PC-3 (cell line): ENCODE results near the gene SPEM3. TPM values are rescaled to one million over a fixed set of nuclear protein-coding genes. Genes with fewer than 3 reads are reported as not detected.

ENCODE experiments used
- ATAC-seq: fragments of 200-7000 bp; cut with Tn5 transposase; 2 replicates; pipeline ENCODE4 v1.9.1; 2020; ENCODE audit warnings: mild to moderate bottlenecking, moderate library complexity
- BruUV-seq: library from RNA; stranded (reverse); fragments of 400-500 nt; replicated peaks from 2 replicates; lab custom pipeline; 2021; lab: Mats Ljungman, UMichigan
- CTCF ChIA-PET: fragments of 300-600 bp; sonication (Branson Sonifier 250); formaldehyde crosslinking; loops from one replicate; lab custom pipeline; 2022; ENCODE audit warnings: antibody characterized with exemption; lab: Charles Lee
- POLR2A ChIA-PET: fragments of 300-600 bp; sonication (Branson Sonifier 250); formaldehyde crosslinking; loops from one replicate; lab custom pipeline; 2022; ENCODE audit warnings: antibody characterized with exemption; ENCODE audit not compliant: unreplicated experiment; lab: Charles Lee
- DNase-seq: peaks from one replicate; pipeline ENCODE4 v3.0.0-alpha.2; 2015
- H2AFZ ChIP-seq: fragments of 300-600 bp; sonication (generic); 2 replicates; pipeline ENCODE4 v1.6.0; 2016; ENCODE audit warnings: antibody characterized with exemption, low read length
- H3F3A ChIP-seq: fragments of 300-600 bp; sonication (generic); one replicate; pipeline ENCODE4 v1.6.0; 2017; ENCODE audit warnings: antibody characterized with exemption, low read length, control low read depth, mild to moderate bottlenecking; ENCODE audit not compliant: unreplicated experiment
- H3K27ac ChIP-seq: fragments of 300-600 bp; sonication (generic); 2 replicates; pipeline ENCODE4 v1.5.1; 2016; ENCODE audit warnings: mild to moderate bottlenecking, low read length
- H3K27me3 ChIP-seq: fragments of 300-600 bp; sonication (generic); 2 replicates; pipeline ENCODE4 v1.6.1; 2016; ENCODE audit warnings: low read length, mixed read lengths
- H3K36me3 ChIP-seq: fragments of 300-600 bp; sonication (generic); 2 replicates; pipeline ENCODE4 v1.6.1; 2016; ENCODE audit warnings: low read depth, mixed run types, low read length, mixed read lengths
- H3K4me1 ChIP-seq: fragments of 300-600 bp; sonication (generic); 2 replicates; pipeline ENCODE4 v1.5.1; 2016; ENCODE audit warnings: low read length; ENCODE audit not compliant: insufficient read depth
- H3K4me2 ChIP-seq: fragments of 300-600 bp; sonication (generic); 2 replicates; pipeline ENCODE4 v1.6.0; 2016; ENCODE audit warnings: low read length
- H3K4me3 ChIP-seq: fragments of 300-600 bp; sonication (generic); 2 replicates; pipeline ENCODE4 v1.5.1; 2016; ENCODE audit warnings: mild to moderate bottlenecking, low read length, mixed read lengths
- H3K79me2 ChIP-seq: fragments of 300-600 bp; sonication (generic); 2 replicates; pipeline ENCODE4 v1.6.1; 2017; ENCODE audit warnings: low read length, mixed read lengths
- H3K9ac ChIP-seq: fragments of 300-600 bp; sonication (generic); 2 replicates; pipeline ENCODE4 v1.6.0; 2016; ENCODE audit warnings: mild to moderate bottlenecking, low read length
- H3K9me2 ChIP-seq: fragments of 300-600 bp; sonication (generic); replicated peaks from 2 replicates; pipeline ENCODE4 v1.6.1; 2016; ENCODE audit warnings: mixed run types, low read length, mixed read lengths
- H3K9me3 ChIP-seq: fragments of 300-600 bp; sonication (generic); 2 replicates; pipeline ENCODE4 v1.6.1; 2016; ENCODE audit warnings: low read length, mixed read lengths
- H4K20me1 ChIP-seq: fragments of 300-600 bp; sonication (generic); 2 replicates; pipeline ENCODE4 v1.6.1; 2016; ENCODE audit warnings: low read length, mixed read lengths
- CTCF ChIP-seq: fragments of 300-600 bp; sonication (generic); conservative IDR thresholded peaks from 2 replicates; pipeline ENCODE4 v1.5.1; 2017; ENCODE audit warnings: antibody characterized with exemption, low read depth, mild to moderate bottlenecking, low read length
- EZH2 ChIP-seq: fragments of 300-600 bp; sonication (generic); IDR thresholded peaks from one replicate; pipeline ENCODE4 v1.6.1; 2017; ENCODE audit warnings: antibody characterized with exemption, mild to moderate bottlenecking, low read length; ENCODE audit not compliant: unreplicated experiment
- EZH2phosphoT487 ChIP-seq: fragments of 300-600 bp; sonication (generic); IDR thresholded peaks from 2 replicates; pipeline ENCODE4 v1.6.1; 2018; ENCODE audit warnings: mild to moderate bottlenecking, antibody characterized with exemption, low read length, borderline replicate concordance
- intact Hi-C: fragments of 100-400 bp; cut with micrococcal nuclease; formaldehyde crosslinking; loops from 2 replicates; pipeline ENCODE4 v1.9.0; 2023
- total RNA-seq: library from RNA; depleted of rRNA; stranded (reverse); fragments of >200 nt; gene quantifications from 2 replicates; pipeline ENCODE4 v1.2.3, GENCODE V29; 2014

SPEM3 gene
- total RNA-seq, 1 experiment from 2014 or later = not detected

GRCh38 chr17:7462474-7463371, 34.1 kb downstream of the SPEM3 start:
- H3K9me3 ChIP-seq = no peaks in the 10 kb centered on the region
- no peak overlapping the region for H2AFZ ChIP-seq
- TF ChIP-seq EZH2 (no peak), CTCF (no peak), EZH2phosphoT487 (no peak)
- ATAC-seq (no peak), DNase-seq (no peak)
- H3K4me1 ChIP-seq = no peaks in the 10 kb centered on the region
- H3K27me3 ChIP-seq = no peaks in the 10 kb centered on the region
- no peak overlapping the region for H3K4me3 ChIP-seq
- H3K27ac ChIP-seq = no peak overlapping the region
- no peaks in the 10 kb centered on the region for H3F3A ChIP-seq
- H3K9me2 ChIP-seq = no peaks in the 10 kb centered on the region
- intact Hi-C loops = no loop called here
- H3K4me2 ChIP-seq = no peak overlapping the region
- POLR2A ChIA-PET = no interaction called here
- H4K20me1 ChIP-seq = no peaks in the 10 kb centered on the region
- no peaks in the 10 kb centered on the region for H3K79me2 ChIP-seq
- no TSS peak for BruUV-seq
- no peaks in the 10 kb centered on the region; the same call in 1 of the 2 replicates for H3K36me3 ChIP-seq
- no peak overlapping the region for H3K9ac ChIP-seq
- CTCF ChIA-PET = no interaction called here

DNA sequence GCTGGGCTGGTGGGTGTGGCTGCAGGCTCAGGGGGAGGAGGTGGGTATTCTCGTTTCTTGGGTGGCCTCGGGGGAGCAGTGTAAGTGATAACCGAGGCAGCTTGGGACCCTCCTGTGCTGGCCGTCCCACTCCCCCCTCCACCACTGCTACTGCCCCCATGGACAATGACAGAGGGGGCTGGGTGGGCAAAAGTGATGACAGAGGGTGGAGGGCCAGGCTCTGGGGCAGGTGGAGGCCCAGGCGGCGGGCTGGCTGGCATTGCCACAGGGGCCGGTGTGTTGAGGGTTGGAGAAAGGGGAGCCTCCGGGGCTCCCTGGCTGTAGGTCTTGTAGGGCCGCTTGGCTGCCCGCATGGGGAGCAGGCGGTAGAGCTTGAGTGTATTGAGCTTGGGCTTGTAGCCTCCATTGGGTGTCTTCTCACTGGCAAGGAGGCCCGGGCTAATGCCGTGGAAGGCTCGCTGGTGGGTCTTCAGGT, 34.8 kb downstream of the SPEM3 start:
- H4K20me1 ChIP-seq = no peaks in the 10 kb centered on the region
- H3F3A ChIP-seq = no peaks in the 10 kb centered on the region
- H3K4me3 ChIP-seq = no peak overlapping the region
- no peaks in the 10 kb centered on the region for H3K9me2 ChIP-seq
- no peak for ATAC-seq
- no peaks in the 10 kb centered on the region; the same call in 1 of the 2 replicates for H3K36me3 ChIP-seq
- no peaks in the 10 kb centered on the region for H3K9me3 ChIP-seq
- H3K27ac ChIP-seq = no peak overlapping the region
- H3K79me2 ChIP-seq = no peaks in the 10 kb centered on the region
- H3K4me2 ChIP-seq = no peak overlapping the region
- DNase-seq = no peak
- no TSS peak for BruUV-seq
- H3K4me1 ChIP-seq = no peaks in the 10 kb centered on the region
- CTCF ChIA-PET = no interaction called here
- H3K9ac ChIP-seq = no peak overlapping the region
- POLR2A ChIA-PET = no interaction called here
- TF ChIP-seq EZH2 (no peak), CTCF (no peak), EZH2phosphoT487 (no peak)
- H2AFZ ChIP-seq = no peak overlapping the region
- no peaks in the 10 kb centered on the region for H3K27me3 ChIP-seq
- intact Hi-C loops = no loop called here

- BruUV-seq = no TSS peak
These were observed 35.4 kb downstream of the SPEM3 start for GRCh38 chr17:7464081-7464480.

More at GRCh38 chr17:7464081-7464480, 35.4 kb downstream of the SPEM3 start:
- Histone ChIP-seq H3K36me3 (no peaks in the 10 kb centered on the region; the same call in 1 of the 2 replicates), H3F3A (no peaks in the 10 kb centered on the region), H2AFZ (no peak overlapping the region), H4K20me1 (no peaks in the 10 kb centered on the region), H3K9me2 (no peaks in the 10 kb centered on the region), H3K9ac (no peak overlapping the region), H3K79me2 (0 out of 2 replicates have a peak, but pooled peaks cover 5% of the 10 kb centered on the region), H3K27ac (no peak overlapping the region), H3K4me2 (no peak overlapping the region), H3K4me1 (no peaks in the 10 kb centered on the region), H3K4me3 (no peak overlapping the region), H3K9me3 (no peaks in the 10 kb centered on the region), H3K27me3 (no peaks in the 10 kb centered on the region)
- intact Hi-C loops = no loop called here
- DNase-seq (no peak), ATAC-seq (no peak)
- TF ChIP-seq EZH2phosphoT487 = no peak
- no peak for TF ChIP-seq CTCF
- CTCF ChIA-PET = no interaction called here
- POLR2A ChIA-PET = no interaction called here
